GM12878 (cell line): ENCODE results near the gene PYGB. TPM values are rescaled to one million over a fixed set of nuclear protein-coding genes. Genes with fewer than 3 reads are reported as not detected.

ENCODE experiments used
- ATAC-seq: fragments of 200-7000 bp; cut with Tn5 transposase; 3 replicates; pipeline ENCODE4 v1.9.1; 2020; ENCODE audit warnings: mild to moderate bottlenecking, moderate library complexity
- BruUV-seq: library from RNA; stranded (reverse); fragments of 400-500 nt; replicated peaks from 2 replicates; lab custom pipeline; 2021; lab: Mats Ljungman, UMichigan
- CTCF ChIA-PET: fragments of 300-600 bp; sonication (Branson Sonifier 250); formaldehyde crosslinking; extraction: SDS; loops from one replicate; lab custom pipeline; 2021; ENCODE audit warnings: inconsistent platforms; lab: Yijun Ruan, JAX
- POLR2A ChIA-PET: fragments of 350-600 bp; formaldehyde crosslinking; extraction: SDS; loops from one replicate; lab custom pipeline; 2021; ENCODE audit warnings: inconsistent platforms; lab: Charles Lee
- RAD21 ChIA-PET: fragments of 300-600 bp; sonication (Branson Sonifier 250); formaldehyde crosslinking; loops from one replicate; lab custom pipeline; 2023; ENCODE audit warnings: antibody characterized with exemption; ENCODE audit not compliant: unreplicated experiment; lab: Charles Lee
- SMC1A ChIA-PET: fragments of 300-600 bp; sonication (Branson Sonifier 250); formaldehyde crosslinking; loops from one replicate; lab custom pipeline; 2023; ENCODE audit not compliant: unreplicated experiment, uncharacterized antibody; lab: Charles Lee
- DNase-seq: peaks from one replicate; pipeline ENCODE4 v3.0.0-alpha.2; 2011; ENCODE audit warnings: low read depth, low spot score
- FAIRE-seq: peaks from 3 replicates; lab custom pipeline; 2011; peaks lifted over from hg19 to GRCh38; lab: Jason Lieb, UNC
- H2AFZ ChIP-seq: 2 replicates; pipeline ENCODE4 v1.6.0; 2011; ENCODE audit warnings: low read depth, low read length, control low read depth; ENCODE audit not compliant: control insufficient read depth
- H3K27ac ChIP-seq: 2 replicates; pipeline ENCODE4 v1.5.1; 2011; ENCODE audit warnings: control low read depth; ENCODE audit not compliant: control insufficient read depth, insufficient read depth
- H3K27me3 ChIP-seq, 2 experiments: replicated peaks in 1 of 2; 2 replicates each; pipeline versions ENCODE4 v1.6.0 to v1.6.1; 2011; ENCODE audit warnings: low read length in 1 of 2; ENCODE audit not compliant: control insufficient read depth in 2 of 2, insufficient read depth in 2 of 2
- H3K36me3 ChIP-seq, 2 experiments: 2 replicates each; pipeline ENCODE4 v1.5.1; 2011; ENCODE audit warnings: low read length in 1 of 2; ENCODE audit not compliant: control insufficient read depth in 2 of 2, insufficient read depth in 2 of 2
- H3K4me1 ChIP-seq: 2 replicates; pipeline ENCODE4 v1.6.1; 2011; ENCODE audit warnings: mild to moderate bottlenecking, low read length, moderate library complexity, mixed read lengths; ENCODE audit not compliant: control insufficient read depth, insufficient read depth
- H3K4me2 ChIP-seq: 2 replicates; pipeline ENCODE4 v1.6.0; 2011; ENCODE audit warnings: control low read depth; ENCODE audit not compliant: control insufficient read depth, insufficient read depth
- H3K4me3 ChIP-seq: fragments of 200-600 bp; sonication (generic); 2 replicates; pipeline ENCODE4 v1.5.1; 2016
- H3K79me2 ChIP-seq: 2 replicates; pipeline ENCODE4 v1.6.0; 2011; ENCODE audit warnings: low read length; ENCODE audit not compliant: control insufficient read depth, insufficient read depth
- H3K9ac ChIP-seq: 2 replicates; pipeline ENCODE4 v1.8.0; 2011; ENCODE audit warnings: low read length, control low read depth, mixed read lengths; ENCODE audit not compliant: control insufficient read depth, insufficient read depth
- H3K9me3 ChIP-seq: replicated peaks from 3 replicates; pipeline ENCODE4 v1.5.1; 2011; ENCODE audit warnings: mild to moderate bottlenecking, low read length; ENCODE audit not compliant: control insufficient read depth, insufficient read depth
- H4K20me1 ChIP-seq: 2 replicates; pipeline ENCODE4 v1.6.0; 2011; ENCODE audit not compliant: control insufficient read depth, insufficient read depth
- BCL3 ChIP-seq: IDR thresholded peaks from 2 replicates; pipeline ENCODE4 v1.6.1; 2011; ENCODE audit warnings: borderline replicate concordance, low read depth, mild to moderate bottlenecking, moderate library complexity, low read length; ENCODE audit not compliant: insufficient read depth, poor library complexity, severe bottlenecking
- BCLAF1 ChIP-seq: fragments of 450-650 bp; IDR thresholded peaks from 2 replicates; pipeline ENCODE4 v1.6.1; 2017; ENCODE audit warnings: antibody characterized with exemption, mild to moderate bottlenecking, moderate library complexity
- FOXM1 ChIP-seq: IDR thresholded peaks from 2 replicates; pipeline ENCODE4 v1.6.1; 2012; ENCODE audit warnings: low read depth, mild to moderate bottlenecking, inconsistent platforms, low read length, moderate library complexity
- HCFC1 ChIP-seq: fragments of 150-350 bp; IDR thresholded peaks from 2 replicates; pipeline ENCODE4 v1.6.1; 2014; ENCODE audit warnings: low read length
- HDGF ChIP-seq: fragments of 450-650 bp; IDR thresholded peaks from 2 replicates; pipeline ENCODE4 v1.6.1; 2016; ENCODE audit warnings: antibody characterized with exemption
- MAX ChIP-seq: IDR thresholded peaks from 2 replicates; pipeline ENCODE4 v1.6.1; 2012; ENCODE audit warnings: low read depth, low read length, improper control_type of control experiment
- NR2F1 ChIP-seq: fragments of 450-650 bp; conservative IDR thresholded peaks from 2 replicates; pipeline ENCODE4 v1.6.1; 2017; ENCODE audit warnings: mild to moderate bottlenecking
- RBBP5 ChIP-seq: fragments of 200-600 bp; sonication (generic); conservative IDR thresholded peaks from 2 replicates; pipeline ENCODE4 v1.6.1; 2016
- ZNF274 ChIP-seq: IDR thresholded peaks from one replicate; pipeline ENCODE4 v1.8.0; 2011; ENCODE audit not compliant: insufficient read length, insufficient read depth
- WGBS: methylation state at CpG from one replicate; pipeline ENCODE4 v1.1.6; 2016; ENCODE audit warnings: low lambda C conversion rate; ENCODE audit not compliant: insufficient replicate concordance, insufficient coverage; ENCODE audit errors: missing lambda C conversion rate; 5-methylcytosine and 5-hydroxymethylcytosine counted together
- in situ Hi-C: fragments of 300-500 bp; cut with MboI; formaldehyde crosslinking; loops from 9 replicates; pipeline ENCODE4 v1.14.3; 2018; ENCODE audit warnings: mixed read lengths
- intact Hi-C: fragments of 100-400 bp; cut with micrococcal nuclease; formaldehyde crosslinking; loops from one replicate; pipeline ENCODE4 v1.14.2; 2022; ENCODE audit not compliant: unreplicated experiment
- polyA plus RNA-seq, 11 experiments: library from polyadenylated mRNA; depleted of rRNA in 4 of 11; unstranded in 6 of 11; stranded (reverse) in 5 of 11; fragments of >200 nt; fragmentation: Nextera tagmentation in 4 of 11; fragmentation: Illumina TruSeq in 1 of 11; extraction: Ambion mirVana in 4 of 11; extraction: Trizol in 1 of 11; gene quantifications; 1 replicate in 1 of 11; 2 replicates in 10 of 11; pipeline versions ENCODE4 v1.2.1 to v1.2.3, GENCODE V29; 2011 to 2016; ENCODE audit warnings: inconsistent platforms in 2 of 11, missing spikeins in 2 of 11, low read depth in 1 of 11
- total RNA-seq, 4 experiments: library from RNA; depleted of rRNA in 3 of 4; stranded (reverse); fragments of >200 nt in 3 of 4; fragmentation: Illumina TruSeq in 1 of 4; extraction: Trizol in 1 of 4; gene quantifications; 2 replicates each; pipeline versions ENCODE4 v1.2.1 to v1.2.3, GENCODE V29; 2013 to 2021
- TF ChIP-seq, protein P1 (sequence below): fragments of 450-650 bp; formaldehyde crosslinking; IDR thresholded peaks from 2 replicates; pipeline ENCODE4 v1.5.0; 2022; ENCODE audit warnings: mild to moderate bottlenecking, missing genetic modification characterization
- TF ChIP-seq, protein P2 (sequence below): fragments of 450-650 bp; IDR thresholded peaks from 2 replicates; pipeline ENCODE4 v1.6.1; 2018; ENCODE audit warnings: borderline replicate concordance, mild to moderate bottlenecking; ENCODE audit not compliant: partially characterized antibody

Gene PYGB
- total and polyA plus RNA-seq, 10 of the 15 experiments (the other 5 are each of a cell fraction or from before 2014, with no cell fraction given): 0.34 to 33.5 (median 21.8) TPM

- TF ChIP-seq MAX: no peak
- TF ChIP-seq, protein P1, sequence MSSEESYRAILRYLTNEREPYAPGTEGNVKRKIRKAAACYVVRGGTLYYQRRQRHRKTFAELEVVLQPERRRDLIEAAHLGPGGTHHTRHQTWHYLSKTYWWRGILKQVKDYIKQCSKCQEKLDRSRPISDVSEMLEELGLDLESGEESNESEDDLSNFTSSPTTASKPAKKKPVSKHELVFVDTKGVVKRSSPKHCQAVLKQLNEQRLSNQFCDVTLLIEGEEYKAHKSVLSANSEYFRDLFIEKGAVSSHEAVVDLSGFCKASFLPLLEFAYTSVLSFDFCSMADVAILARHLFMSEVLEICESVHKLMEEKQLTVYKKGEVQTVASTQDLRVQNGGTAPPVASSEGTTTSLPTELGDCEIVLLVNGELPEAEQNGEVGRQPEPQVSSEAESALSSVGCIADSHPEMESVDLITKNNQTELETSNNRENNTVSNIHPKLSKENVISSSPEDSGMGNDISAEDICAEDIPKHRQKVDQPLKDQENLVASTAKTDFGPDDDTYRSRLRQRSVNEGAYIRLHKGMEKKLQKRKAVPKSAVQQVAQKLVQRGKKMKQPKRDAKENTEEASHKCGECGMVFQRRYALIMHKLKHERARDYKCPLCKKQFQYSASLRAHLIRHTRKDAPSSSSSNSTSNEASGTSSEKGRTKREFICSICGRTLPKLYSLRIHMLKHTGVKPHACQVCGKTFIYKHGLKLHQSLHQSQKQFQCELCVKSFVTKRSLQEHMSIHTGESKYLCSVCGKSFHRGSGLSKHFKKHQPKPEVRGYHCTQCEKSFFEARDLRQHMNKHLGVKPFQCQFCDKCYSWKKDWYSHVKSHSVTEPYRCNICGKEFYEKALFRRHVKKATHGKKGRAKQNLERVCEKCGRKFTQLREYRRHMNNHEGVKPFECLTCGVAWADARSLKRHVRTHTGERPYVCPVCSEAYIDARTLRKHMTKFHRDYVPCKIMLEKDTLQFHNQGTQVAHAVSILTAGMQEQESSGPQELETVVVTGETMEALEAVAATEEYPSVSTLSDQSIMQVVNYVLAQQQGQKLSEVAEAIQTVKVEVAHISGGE (CRISPR knock-in tag): no peak
- TF ChIP-seq ZNF274: no peak
- TF ChIP-seq FOXM1: no peak
- TF ChIP-seq BCLAF1: no peak
- no peak for TF ChIP-seq NR2F1
- TF ChIP-seq HDGF: no peak
- TF ChIP-seq RBBP5: no peak
- TF ChIP-seq, protein P2, sequence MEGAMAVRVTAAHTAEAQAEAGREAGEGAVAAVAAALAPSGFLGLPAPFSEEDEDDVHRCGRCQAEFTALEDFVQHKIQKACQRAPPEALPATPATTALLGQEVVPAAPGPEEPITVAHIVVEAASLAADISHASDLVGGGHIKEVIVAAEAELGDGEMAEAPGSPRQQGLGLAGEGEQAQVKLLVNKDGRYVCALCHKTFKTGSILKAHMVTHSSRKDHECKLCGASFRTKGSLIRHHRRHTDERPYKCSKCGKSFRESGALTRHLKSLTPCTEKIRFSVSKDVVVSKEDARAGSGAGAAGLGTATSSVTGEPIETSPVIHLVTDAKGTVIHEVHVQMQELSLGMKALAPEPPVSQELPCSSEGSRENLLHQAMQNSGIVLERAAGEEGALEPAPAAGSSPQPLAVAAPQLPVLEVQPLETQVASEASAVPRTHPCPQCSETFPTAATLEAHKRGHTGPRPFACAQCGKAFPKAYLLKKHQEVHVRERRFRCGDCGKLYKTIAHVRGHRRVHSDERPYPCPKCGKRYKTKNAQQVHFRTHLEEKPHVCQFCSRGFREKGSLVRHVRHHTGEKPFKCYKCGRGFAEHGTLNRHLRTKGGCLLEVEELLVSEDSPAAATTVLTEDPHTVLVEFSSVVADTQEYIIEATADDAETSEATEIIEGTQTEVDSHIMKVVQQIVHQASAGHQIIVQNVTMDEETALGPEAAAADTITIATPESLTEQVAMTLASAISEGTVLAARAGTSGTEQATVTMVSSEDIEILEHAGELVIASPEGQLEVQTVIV: no peak
- no peak for TF ChIP-seq BCL3
- TF ChIP-seq HCFC1: no peak
- Histone ChIP-seq H3K27me3 (no peaks in the 10 kb centered on the region), H3K36me3 (no peaks in the 10 kb centered on the region; a peak in 2 of 4 replicates), H3K4me2 (0 out of 2 replicates have a peak overlapping the region, but pooled peaks have one; percentile 7), H3K9ac (no peak overlapping the region), H2AFZ (no peak overlapping the region), H3K27ac (no peak overlapping the region), H3K4me1 (peaks cover 19% of the 10 kb centered on the region), H3K4me3 (no peak overlapping the region), H4K20me1 (0 out of 2 replicates have a peak, but pooled peaks cover 3% of the 10 kb centered on the region), H3K9me3 (no peaks in the 10 kb centered on the region), H3K79me2 (peaks cover 29% of the 10 kb centered on the region)
- no TSS peak for BruUV-seq
- POLR2A ChIA-PET: no interaction called here
- intact Hi-C loops (no loop called here), in situ Hi-C loops (loop anchor here (25.0 kb wide), 1 partner anchor 1890 kb away; the partner anchor contains the start of genes GZF1 and NXT1)
- FAIRE-seq (no peak), ATAC-seq (no peak), DNase-seq (no peak)
- SMC1A ChIA-PET: interaction anchor here (1.0 kb wide), 1 partner anchor 29 kb away, joined by 3 read pairs; no protein-coding TSS in a partner anchor
- CTCF ChIA-PET: interaction anchor here (3.3 kb wide), 1 partner anchor 147 kb away, joined by 18 read pairs; no protein-coding TSS in a partner anchor
- RAD21 ChIA-PET: interaction anchor here (1.3 to 1.4 kb wide), 2 partner anchors 145 to 147 kb away, joined by 3 to 5 read pairs; no protein-coding TSS in a partner anchor
- WGBS: 87% methylated on average over 6 of the region's 6 CpGs
These were observed 4.4 kb downstream of the PYGB start for GRCh38 chr20:25252230-25252651.
